ENCODE results near the gene EPS15.

EPS15 gene

DNA sequence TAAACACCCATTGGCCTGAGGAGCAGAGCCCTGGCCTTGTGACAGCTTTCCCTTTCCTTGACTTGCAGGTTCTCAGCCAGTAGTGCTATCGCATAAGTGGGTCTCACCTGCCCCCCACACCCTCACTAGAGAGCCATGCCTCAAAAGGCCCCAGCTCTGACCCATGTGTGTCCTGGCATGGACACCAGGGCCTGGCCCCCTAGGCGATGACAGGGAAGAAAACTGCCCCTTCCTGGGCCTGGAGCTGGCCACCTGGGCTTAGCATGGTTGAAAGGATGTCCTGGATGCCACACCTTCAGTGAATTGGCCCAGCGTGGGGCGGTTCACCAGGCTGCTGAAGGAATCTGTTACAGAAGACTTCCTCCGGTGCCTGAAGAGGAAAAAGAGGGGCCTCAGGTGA is 207.2 kb downstream of the EPS15 start:
- no peak for DNase-seq

DNA sequence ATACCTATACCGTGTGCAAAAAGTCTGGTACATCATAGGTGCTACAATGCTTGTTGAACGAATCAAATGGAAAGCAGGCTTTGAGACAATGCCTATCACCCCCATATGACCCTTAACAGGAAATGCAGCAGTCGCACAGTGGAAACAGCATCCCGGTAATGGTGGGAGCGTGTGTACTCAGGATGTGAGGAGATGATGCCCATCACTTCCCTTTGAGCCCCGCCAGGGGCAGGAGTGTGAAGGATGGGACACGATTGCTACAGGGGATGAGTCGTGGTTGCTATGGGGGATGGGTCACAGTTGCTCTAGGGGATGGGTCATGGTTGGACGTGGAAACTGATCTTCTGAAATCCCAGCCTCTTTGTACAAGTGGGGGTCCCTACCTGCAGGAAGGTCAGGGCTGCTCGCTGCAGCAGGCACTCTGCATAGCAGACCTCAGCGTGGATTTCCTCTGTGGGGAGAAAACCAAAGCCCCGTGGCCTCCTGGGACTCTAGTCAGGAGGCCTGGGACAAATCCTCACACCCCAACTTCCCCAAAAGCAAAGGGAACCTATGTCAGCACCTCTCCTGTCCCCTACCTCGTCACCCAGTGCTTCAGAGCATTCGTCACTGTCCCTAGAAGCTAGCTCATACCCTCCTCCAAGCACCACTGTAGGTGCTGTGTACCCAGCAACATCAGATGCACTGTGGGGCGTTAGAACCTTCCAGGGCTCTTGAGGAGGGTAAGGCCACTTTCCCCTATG is 208.0 kb downstream of the EPS15 start:
- DNase-seq, result no peak

DNA sequence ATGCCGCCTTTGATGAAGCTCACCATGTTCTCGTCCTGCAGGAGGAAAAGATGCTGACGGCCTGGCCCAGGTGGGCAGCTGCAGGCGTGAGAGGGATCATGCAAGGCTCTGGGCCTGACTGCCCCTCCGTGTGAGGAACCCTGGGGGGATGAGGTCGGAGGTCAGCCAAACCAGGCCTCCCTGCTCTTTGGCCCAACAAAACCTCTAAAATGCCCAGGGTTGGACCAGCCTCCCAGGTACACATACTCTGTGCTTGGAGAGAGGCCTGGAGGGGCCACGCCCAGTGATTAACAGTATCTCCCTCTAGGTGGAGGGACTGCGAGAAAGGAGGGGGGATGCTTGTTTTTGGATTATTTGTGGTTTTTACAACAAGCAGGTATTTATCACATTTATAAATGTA is 209.8 kb downstream of the EPS15 start:
- no peak for DNase-seq

DNA sequence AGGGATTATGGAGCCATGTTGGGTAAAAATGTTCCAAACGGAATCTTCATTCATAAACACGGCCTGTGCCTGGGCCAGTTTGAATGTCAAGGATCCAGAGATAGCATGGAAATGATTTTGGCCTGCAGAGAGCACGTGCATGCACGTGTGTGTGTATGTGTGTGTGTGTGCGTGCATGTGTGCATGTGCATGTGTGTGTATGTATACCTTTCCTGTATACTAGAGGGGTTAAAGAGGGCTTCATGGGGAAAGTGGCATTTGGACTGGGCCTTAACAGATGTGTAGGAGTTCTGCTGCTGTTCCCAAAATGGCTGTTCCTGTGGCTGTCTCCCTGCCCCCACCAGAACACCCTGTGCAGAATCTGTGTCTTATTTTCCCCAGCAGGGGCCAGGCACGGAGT is 210.4 kb downstream of the EPS15 start:
- DNase-seq, result no peak

DNA sequence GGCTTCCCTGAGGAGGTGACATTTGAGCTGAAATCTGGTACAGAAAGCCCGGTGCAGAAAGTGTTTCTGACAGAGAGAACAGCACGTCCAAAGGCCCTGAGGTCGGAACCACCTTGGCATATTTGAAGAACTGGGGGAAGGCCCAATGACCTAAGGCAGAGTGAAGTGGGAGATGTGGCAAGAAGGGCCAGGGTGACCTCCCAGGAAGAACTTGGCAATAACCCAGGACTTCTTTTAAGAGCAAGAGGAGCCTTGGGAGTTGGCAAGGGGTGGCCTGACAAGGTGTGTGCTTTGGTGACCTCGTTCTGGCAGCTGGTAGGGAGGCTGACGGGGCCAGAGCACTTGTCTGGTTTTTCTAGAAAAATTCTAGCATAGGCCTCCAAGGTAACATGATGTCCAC is 212.1 kb downstream of the EPS15 start:
- no peak for DNase-seq

DNA sequence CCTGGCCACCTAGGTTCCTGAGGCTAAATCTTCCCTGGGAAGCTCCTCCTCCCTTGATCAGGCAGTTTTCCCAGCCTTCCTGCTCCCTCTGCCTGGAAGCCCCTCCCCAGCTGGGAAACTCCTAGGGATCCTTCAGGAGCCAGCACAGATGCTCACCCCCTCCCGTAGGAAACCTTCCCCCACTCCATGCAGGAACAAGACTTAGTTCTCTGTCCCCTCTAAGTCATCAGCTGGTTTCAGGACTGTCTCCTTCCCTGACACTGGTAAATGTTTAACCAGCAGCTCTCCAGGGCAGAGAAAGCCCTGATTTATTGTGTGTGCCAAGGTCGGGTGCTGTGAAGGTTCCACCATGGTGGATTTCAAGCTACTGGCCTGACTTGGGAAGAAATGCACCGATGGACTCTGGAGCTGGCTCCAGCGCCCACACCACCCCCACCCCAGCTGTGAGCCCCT is 213.7 kb downstream of the EPS15 start:
- DNase-seq, result no peak

DNA sequence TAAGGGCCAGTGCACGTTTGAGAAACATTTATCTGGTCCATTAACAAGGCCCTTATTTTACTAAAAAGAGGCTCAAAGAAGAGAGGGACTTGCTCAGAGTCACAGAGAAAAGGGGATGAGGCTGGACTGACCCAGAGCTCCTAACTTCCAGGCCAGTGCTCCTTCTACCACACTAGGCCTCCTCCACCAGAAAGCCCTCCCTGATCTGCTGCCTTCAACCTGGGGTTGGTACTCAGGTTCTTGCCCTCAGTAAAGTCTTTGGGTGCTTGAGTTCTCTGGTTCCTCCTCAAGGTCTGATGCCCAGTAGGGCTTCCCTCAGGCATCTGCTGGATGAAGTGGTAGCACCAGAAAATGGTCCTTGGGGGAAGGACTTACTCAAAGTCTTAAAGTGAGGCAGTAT is 214.7 kb downstream of the EPS15 start:
- DNase-seq, result no peak

Data from activated CD4-positive, alpha-beta T cell treated with anti-CD3 and anti-CD28 coated beads, Interleukin-2, Interleukin-6, amounts not matched to agents 100 ng/mL and 50 ng/mL, durations not matched to agents 16 hours and 8 hours (primary cell).